ENCODE data around the gene VDR.

VDR gene

GRCh38 chr12:47884501-47884900 is 20.3 kb downstream of the VDR start:
- H3K4me3 Mint-ChIP-seq = no peak overlapping the region
- no peak overlapping the region for H3K27ac Mint-ChIP-seq
- no peaks in the 10 kb centered on the region for H3K9me3 Mint-ChIP-seq
- H3K36me3 Mint-ChIP-seq (ENCODE audit: low read depth) = no peaks in the 10 kb centered on the region
- no peak for TF ChIP-seq CTCF (IDR thresholded peaks at IDR 0.05; ENCODE audit: unreplicated experiment in 3 of 3)
- H3K4me1 Mint-ChIP-seq = peaks cover 34% of the 10 kb centered on the region
- peaks cover 8% of the 10 kb centered on the region for H3K27me3 Mint-ChIP-seq (ENCODE audit: low read depth)

GRCh38 chr12:47883663-47884195 is 21.1 kb downstream of the VDR start:
- H3K36me3 Mint-ChIP-seq (ENCODE audit: low read depth) = no peaks in the 10 kb centered on the region
- H3K27me3 Mint-ChIP-seq (ENCODE audit: low read depth) = peaks cover 8% of the 10 kb centered on the region
- H3K27ac Mint-ChIP-seq = peak overlapping the region in 1 of 3 experiments; percentile 3
- H3K9me3 Mint-ChIP-seq = no peaks in the 10 kb centered on the region
- no peak for TF ChIP-seq CTCF (IDR thresholded peaks at IDR 0.05; ENCODE audit: unreplicated experiment in 3 of 3)
- H3K4me1 Mint-ChIP-seq = peaks cover 36% of the 10 kb centered on the region
- no peak overlapping the region for H3K4me3 Mint-ChIP-seq

GRCh38 chr12:47882781-47883546 is 21.8 kb downstream of the VDR start:
- H3K4me1 Mint-ChIP-seq = peaks cover 36% of the 10 kb centered on the region
- no peak overlapping the region for H3K4me3 Mint-ChIP-seq
- H3K9me3 Mint-ChIP-seq = no peaks in the 10 kb centered on the region
- peak overlapping the region in 1 of 3 experiments; percentile 3 for H3K27ac Mint-ChIP-seq
- H3K36me3 Mint-ChIP-seq (ENCODE audit: low read depth) = no peaks in the 10 kb centered on the region
- H3K27me3 Mint-ChIP-seq (ENCODE audit: low read depth) = peaks cover 8% of the 10 kb centered on the region
- no peak for TF ChIP-seq CTCF (IDR thresholded peaks at IDR 0.05; ENCODE audit: unreplicated experiment in 3 of 3)

- H3K4me3 Mint-ChIP-seq = no peak overlapping the region
- H3K36me3 Mint-ChIP-seq (ENCODE audit: low read depth) = no peaks in the 10 kb centered on the region
- peaks cover 36% of the 10 kb centered on the region for H3K4me1 Mint-ChIP-seq
- H3K27me3 Mint-ChIP-seq (ENCODE audit: low read depth) = peaks cover 8% of the 10 kb centered on the region
- H3K9me3 Mint-ChIP-seq = no peaks in the 10 kb centered on the region
- no peak for TF ChIP-seq CTCF (IDR thresholded peaks at IDR 0.05; ENCODE audit: unreplicated experiment in 3 of 3)
- H3K27ac Mint-ChIP-seq = no peak overlapping the region
Observed at GRCh38 chr12:47881826-47882427, 22.9 kb downstream of the VDR start.

GRCh38 chr12:47881051-47881450 is 23.7 kb downstream of the VDR start:
- Mint-ChIP-seq H3K27me3 (ENCODE audit: low read depth) (peaks cover 8% of the 10 kb centered on the region), H3K27ac (no peak overlapping the region), H3K4me3 (no peak overlapping the region), H3K36me3 (ENCODE audit: low read depth) (no peaks in the 10 kb centered on the region), H3K4me1 (peaks cover 30% of the 10 kb centered on the region), H3K9me3 (no peaks in the 10 kb centered on the region)
- no peak for TF ChIP-seq CTCF (IDR thresholded peaks at IDR 0.05; ENCODE audit: unreplicated experiment in 3 of 3)
